Fibroblast of lung (primary cell): Measurements from ENCODE around the gene MACF1. TPM values are rescaled to one million over a fixed set of nuclear protein-coding genes. Genes with fewer than 3 reads are reported as not detected.
"Not testable (repeated sequence)": the region's sequence is repeated elsewhere in the genome, so short reads cannot be mapped to it uniquely, and the experiment has no call there.

Experiments used
- DNase-seq, 2 donors: peaks; one replicate each; pipeline versions ENCODE4 v3.0.0 to v3.0.0-alpha.2; 2010; ENCODE audit warnings: low read depth in 2 of 2
- H2AFZ ChIP-seq: 2 replicates; pipeline ENCODE4 v1.5.1; 2012; ENCODE audit warnings: low read length, control low read depth, inconsistent platforms
- H3K27ac ChIP-seq: 2 replicates; pipeline ENCODE4 v1.5.1; 2011; ENCODE audit warnings: low read length, control low read depth; ENCODE audit not compliant: insufficient read depth
- H3K27me3 ChIP-seq: 2 replicates; pipeline ENCODE4 v1.5.1; 2011; ENCODE audit warnings: mild to moderate bottlenecking, low read length; ENCODE audit not compliant: control insufficient read depth, insufficient read depth
- H3K36me3 ChIP-seq: 2 replicates; pipeline ENCODE4 v1.5.1; 2011; ENCODE audit warnings: low read length; ENCODE audit not compliant: control insufficient read depth, insufficient read depth
- H3K4me1 ChIP-seq: 2 replicates; pipeline ENCODE4 v1.5.1; 2011; ENCODE audit warnings: low read length; ENCODE audit not compliant: control insufficient read depth, insufficient read depth; ENCODE audit errors: extremely low read depth
- H3K4me2 ChIP-seq: 2 replicates; pipeline ENCODE4 v1.5.1; 2011; ENCODE audit warnings: low read length, control low read depth; ENCODE audit not compliant: insufficient read depth; ENCODE audit errors: extremely low read depth
- H3K4me3 ChIP-seq, 4 experiments: fragments of 200-600 bp in 1 of 4; sonication (generic) in 1 of 4; replicated peaks in 1 of 4; 2 replicates each; pipeline ENCODE4 v1.5.1; 2011 to 2016; ENCODE audit warnings: low read length in 4 of 4, low read depth in 3 of 4, mild to moderate bottlenecking in 3 of 4, control low read depth in 2 of 4, inconsistent platforms in 1 of 4, mixed read lengths in 1 of 4; ENCODE audit not compliant: insufficient read depth in 1 of 4; ENCODE audit errors: control extremely low read depth in 1 of 4
- H3K79me2 ChIP-seq: 2 replicates; pipeline ENCODE4 v1.5.1; 2012; ENCODE audit warnings: mild to moderate bottlenecking, low read length, inconsistent platforms; ENCODE audit not compliant: control insufficient read depth, insufficient read depth
- H3K9ac ChIP-seq: 2 replicates; pipeline ENCODE4 v1.5.1; 2011; ENCODE audit warnings: mild to moderate bottlenecking, low read length, control low read depth; ENCODE audit not compliant: insufficient read depth
- H3K9me3 ChIP-seq: 2 replicates; pipeline ENCODE4 v1.5.1; 2012; ENCODE audit warnings: low read depth, low read length; ENCODE audit not compliant: control insufficient read depth, insufficient read depth
- H4K20me1 ChIP-seq: 2 replicates; pipeline ENCODE4 v1.5.1; 2011; ENCODE audit warnings: low read length; ENCODE audit not compliant: control insufficient read depth, insufficient read depth; ENCODE audit errors: extremely low read depth
- CTCF ChIP-seq, 2 donors: IDR thresholded peaks in 1 of 2; conservative IDR thresholded peaks in 1 of 2; 1 replicate in 1 of 2; 2 replicates in 1 of 2; pipeline ENCODE4 v1.5.1; 2011 to 2012; ENCODE audit warnings: low read length in 2 of 2, control low read depth in 1 of 2, inconsistent platforms in 1 of 2, low read depth in 1 of 2, mild to moderate bottlenecking in 1 of 2
- EZH2 ChIP-seq: IDR thresholded peaks from 2 replicates; pipeline ENCODE4 v1.5.1; 2012; ENCODE audit warnings: low read length, control low read depth, mild to moderate bottlenecking; ENCODE audit errors: missing control alignments
- polyA plus RNA-seq, 2 donors: library from polyadenylated mRNA; depleted of rRNA in 1 of 2; stranded (reverse) in 1 of 2; unstranded in 1 of 2; fragments of >200 nt; gene quantifications; 2 replicates each; pipeline ENCODE4 v1.2.1, GENCODE V29; 2011 to 2012; ENCODE audit warnings: missing spikeins in 1 of 2
- total RNA-seq: library from RNA; depleted of rRNA; stranded (reverse); fragments of >200 nt; gene quantifications from 2 replicates; pipeline ENCODE4 v1.2.1, GENCODE V29; 2014

MACF1 gene
- total and polyA plus RNA-seq, 2 donors (not counting 1 experiment from before 2014, with no cell fraction given): 178 to 414 TPM

- H2AFZ ChIP-seq: no peak overlapping the region
- DNase-seq: no peak
- H3K36me3 ChIP-seq: no peaks in the 10 kb centered on the region
Measured at GRCh38 chr1:39499668-39500067, 295.2 kb downstream of the MACF1 start.

GRCh38 chr1:39500862-39501389 lies 296.4 kb downstream of the MACF1 start:
- Histone ChIP-seq H3K9me3 (no peaks in the 10 kb centered on the region), H2AFZ (no peak overlapping the region), H3K36me3 (no peaks in the 10 kb centered on the region), H3K4me3 (no peak overlapping the region), H3K4me2 (no peak overlapping the region), H4K20me1 (no peaks in the 10 kb centered on the region), H3K27me3 (peaks cover 2% of the 10 kb centered on the region), H3K79me2 (no peaks in the 10 kb centered on the region), H3K4me1 (peaks cover 6% of the 10 kb centered on the region), H3K9ac (no peak overlapping the region), H3K27ac (no peak overlapping the region)
- no peak for TF ChIP-seq EZH2
- no peak for TF ChIP-seq CTCF (conservative IDR thresholded peaks at IDR 0.05 in 1 of 2, IDR thresholded peaks at IDR 0.05 in 1 of 2; ENCODE audit: low read depth in 1 of 2, low read length in 2 of 2)
- DNase-seq: no peak

More at GRCh38 chr1:39499668-39500067, 295.2 kb downstream of the MACF1 start:
- H3K9me3 ChIP-seq: no peaks in the 10 kb centered on the region
- no peaks in the 10 kb centered on the region for H4K20me1 ChIP-seq
- no peak overlapping the region for H3K4me2 ChIP-seq
- no peak overlapping the region for H3K4me3 ChIP-seq
- no peak overlapping the region for H3K9ac ChIP-seq
- H3K4me1 ChIP-seq: peaks cover 6% of the 10 kb centered on the region
- H3K79me2 ChIP-seq: no peaks in the 10 kb centered on the region
- peaks cover 2% of the 10 kb centered on the region for H3K27me3 ChIP-seq
- TF ChIP-seq CTCF (conservative IDR thresholded peaks at IDR 0.05 in 1 of 2, IDR thresholded peaks at IDR 0.05 in 1 of 2; ENCODE audit: low read depth in 1 of 2, low read length in 2 of 2): no peak
- no peak for TF ChIP-seq EZH2
- H3K27ac ChIP-seq: no peak overlapping the region

GRCh38 chr1:39501666-39502065 lies 297.2 kb downstream of the MACF1 start:
- Histone ChIP-seq H2AFZ (no peak overlapping the region), H3K79me2 (no peaks in the 10 kb centered on the region), H3K4me1 (peaks cover 6% of the 10 kb centered on the region), H3K9me3 (no peaks in the 10 kb centered on the region), H3K27me3 (peaks cover 2% of the 10 kb centered on the region), H3K27ac (no peak overlapping the region), H3K4me2 (no peak overlapping the region), H3K36me3 (no peaks in the 10 kb centered on the region), H3K9ac (no peak overlapping the region), H3K4me3 (no peak overlapping the region), H4K20me1 (no peaks in the 10 kb centered on the region)
- DNase-seq: peak; percentile 39 to 83
- TF ChIP-seq CTCF (conservative IDR thresholded peaks at IDR 0.05 in 1 of 2, IDR thresholded peaks at IDR 0.05 in 1 of 2; ENCODE audit: low read depth in 1 of 2, low read length in 2 of 2): no peak
- no peak for TF ChIP-seq EZH2

DNA sequence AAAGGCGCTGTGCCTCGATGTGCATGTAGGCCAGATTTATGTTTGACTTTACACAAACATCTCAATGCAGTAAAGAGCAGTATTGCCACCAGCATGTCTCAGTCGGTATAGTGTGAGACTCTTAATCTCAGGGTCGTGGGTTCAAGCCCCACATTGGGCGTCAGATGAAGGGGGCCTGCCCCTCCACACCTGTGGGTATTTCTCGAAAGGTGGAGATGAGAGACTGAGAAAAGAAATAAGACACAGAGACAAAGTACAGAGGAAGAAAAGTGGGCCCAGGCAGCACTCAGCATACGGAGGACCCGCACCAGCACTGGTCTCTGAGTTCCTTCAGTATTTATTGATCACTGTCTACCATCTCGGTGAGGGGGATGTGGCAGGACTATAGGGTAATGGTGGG lies 299.9 kb downstream of the MACF1 start:
- not testable (repeated sequence) for DNase-seq

More for the DNA sequence above, 299.9 kb downstream of the MACF1 start:
- not testable (repeated sequence) for H3K4me1 ChIP-seq, H3K36me3 ChIP-seq, H4K20me1 ChIP-seq, H2AFZ ChIP-seq, H3K79me2 ChIP-seq, H3K4me2 ChIP-seq, H3K27me3 ChIP-seq, H3K27ac ChIP-seq, H3K4me3 ChIP-seq, H3K9me3 ChIP-seq, H3K9ac ChIP-seq
